Hepatocyte (in vitro differentiated cells): ENCODE data around the gene CYP3A7. TPM values are rescaled to one million over a fixed set of nuclear protein-coding genes. Genes with fewer than 3 reads are reported as not detected.
"Not testable (repeated sequence)": the region's sequence is repeated elsewhere in the genome, so short reads cannot be mapped to it uniquely, and the experiment has no call there.

Experiments
- DNase-seq: peaks from one replicate; pipeline ENCODE4 v3.0.0-alpha.2; 2016; ENCODE audit warnings: low spot score
- H2AFZ ChIP-seq: fragments of 200-600 bp; sonication (generic); 2 replicates; pipeline ENCODE4 v1.6.0; 2016; ENCODE audit warnings: antibody characterized with exemption, mild to moderate bottlenecking
- H3K27ac ChIP-seq: fragments of 200-600 bp; sonication (generic); 2 replicates; pipeline ENCODE4 v1.5.1; 2016; ENCODE audit warnings: mild to moderate bottlenecking
- H3K27me3 ChIP-seq: fragments of 200-600 bp; sonication (generic); 2 replicates; pipeline ENCODE4 v1.6.1; 2016
- H3K36me3 ChIP-seq: fragments of 200-600 bp; sonication (generic); replicated peaks from 2 replicates; pipeline ENCODE4 v1.5.1; 2016; ENCODE audit warnings: low read depth; ENCODE audit not compliant: insufficient read depth
- H3K4me1 ChIP-seq: fragments of 200-600 bp; sonication (generic); 2 replicates; pipeline ENCODE4 v1.5.1; 2016; ENCODE audit warnings: mild to moderate bottlenecking, moderate library complexity; ENCODE audit not compliant: insufficient read depth
- H3K4me2 ChIP-seq: fragments of 200-600 bp; sonication (generic); 2 replicates; pipeline ENCODE4 v1.6.0; 2016
- H3K4me3 ChIP-seq: fragments of 200-600 bp; sonication (generic); 2 replicates; pipeline ENCODE4 v1.5.1; 2016; ENCODE audit warnings: mild to moderate bottlenecking
- H3K79me2 ChIP-seq: fragments of 200-600 bp; sonication (generic); 2 replicates; pipeline ENCODE4 v1.6.0; 2017; ENCODE audit warnings: mild to moderate bottlenecking
- H3K9me2 ChIP-seq: fragments of 200-600 bp; sonication (generic); replicated peaks from 2 replicates; pipeline ENCODE4 v1.6.0; 2017; ENCODE audit warnings: mild to moderate bottlenecking; ENCODE audit not compliant: insufficient read depth
- H3K9me3 ChIP-seq: fragments of 200-600 bp; sonication (generic); 2 replicates; pipeline ENCODE4 v1.5.1; 2016; ENCODE audit warnings: low read depth, mild to moderate bottlenecking
- H4K20me1 ChIP-seq: fragments of 200-600 bp; sonication (generic); 2 replicates; pipeline ENCODE4 v1.6.0; 2016; ENCODE audit warnings: mild to moderate bottlenecking; ENCODE audit not compliant: insufficient read depth, poor library complexity, severe bottlenecking
- CTCF ChIP-seq: fragments of 200-600 bp; sonication (generic); IDR thresholded peaks from 2 replicates; pipeline ENCODE4 v1.5.1; 2016; ENCODE audit warnings: antibody characterized with exemption, mild to moderate bottlenecking; ENCODE audit not compliant: poor library complexity
- EZH2 ChIP-seq: fragments of 200-600 bp; sonication (generic); IDR thresholded peaks from 2 replicates; pipeline ENCODE4 v1.6.1; 2016; ENCODE audit warnings: antibody characterized with exemption, mild to moderate bottlenecking, borderline replicate concordance
- EZH2phosphoT487 ChIP-seq: fragments of 200-600 bp; sonication (generic); IDR thresholded peaks from one replicate; pipeline ENCODE4 v1.6.1; 2018; ENCODE audit warnings: antibody characterized with exemption, mild to moderate bottlenecking, low read depth, moderate library complexity; ENCODE audit not compliant: unreplicated experiment, severe bottlenecking
- WGBS: methylation state at CpG from one replicate; pipeline ENCODE4 v1.1.6; 2016; ENCODE audit warnings: low lambda C conversion rate; ENCODE audit errors: missing lambda C conversion rate; 5-methylcytosine and 5-hydroxymethylcytosine counted together
- polyA plus RNA-seq: library from polyadenylated mRNA; unstranded; fragments of >200 nt; fragmentation: Nextera tagmentation; extraction: Ambion mirVana; gene quantifications from 2 replicates; pipeline ENCODE4 v1.2.1, GENCODE V29; 2016
- total RNA-seq: library from RNA; depleted of rRNA; stranded (reverse); fragments of >200 nt; gene quantifications from 2 replicates; pipeline ENCODE4 v1.2.3, GENCODE V29; 2014

The CYP3A7 gene
- total and polyA plus RNA-seq, 2 experiments from 2014 or later, result 444 to 770 TPM

GRCh38 chr7:99739699-99740572 is 4.9 kb upstream of the CYP3A7 start:
- Histone ChIP-seq H3K4me2 (no peak overlapping the region), H3K9me2 (no peaks in the 10 kb centered on the region), H3K9me3 (no peaks in the 10 kb centered on the region), H3K36me3 (no peaks in the 10 kb centered on the region), H3K27ac (peak overlapping the region; percentile 61), H3K4me3 (no peak overlapping the region), H3K79me2 (no peaks in the 10 kb centered on the region), H2AFZ (no peak overlapping the region), H3K27me3 (no peaks in the 10 kb centered on the region), H3K4me1 (peaks cover 6% of the 10 kb centered on the region), H4K20me1 (no peaks in the 10 kb centered on the region)
- no peak for TF ChIP-seq CTCF
- no peak for TF ChIP-seq EZH2phosphoT487
- no peak for TF ChIP-seq EZH2
- WGBS, result 89% methylated on average over 2 of the region's 2 CpGs
- no peak for DNase-seq

- Histone ChIP-seq H3K4me1 (peaks cover 6% of the 10 kb centered on the region), H3K27ac (peak overlapping the region; percentile 4), H2AFZ (no peak overlapping the region), H3K27me3 (no peaks in the 10 kb centered on the region), H3K9me3 (no peaks in the 10 kb centered on the region), H3K4me2 (no peak overlapping the region), H3K4me3 (no peak overlapping the region), H4K20me1 (no peaks in the 10 kb centered on the region), H3K9me2 (no peaks in the 10 kb centered on the region), H3K36me3 (no peaks in the 10 kb centered on the region), H3K79me2 (no peaks in the 10 kb centered on the region)
- TF ChIP-seq EZH2, result no peak
- TF ChIP-seq EZH2phosphoT487, result no peak
- no peak for TF ChIP-seq CTCF
- WGBS, result 71% methylated on average over 1 of the region's 1 CpG
- no peak for DNase-seq
These were observed 2.7 kb upstream of the CYP3A7 start for GRCh38 chr7:99737726-99738125.

- H3K4me1 ChIP-seq, H3K4me2 ChIP-seq, H3K9me3 ChIP-seq, H3K36me3 ChIP-seq, H3K9me2 ChIP-seq, DNase-seq, H3K4me3 ChIP-seq, H3K27ac ChIP-seq, H4K20me1 ChIP-seq, H3K79me2 ChIP-seq, H2AFZ ChIP-seq, H3K27me3 ChIP-seq: not testable (repeated sequence)
- WGBS, result 92% methylated on average over 4 of the region's 4 CpGs
These were observed 1.7 kb upstream of the CYP3A7 start for GRCh38 chr7:99736667-99737066.

- no peaks in the 10 kb centered on the region for H3K79me2 ChIP-seq
- H3K9me3 ChIP-seq, result no peaks in the 10 kb centered on the region
- H3K9me2 ChIP-seq, result no peaks in the 10 kb centered on the region
- TF ChIP-seq EZH2phosphoT487 (no peak), CTCF (peak; percentile 15), EZH2 (no peak)
- no peaks in the 10 kb centered on the region for H4K20me1 ChIP-seq
- no peak overlapping the region for H3K4me3 ChIP-seq
- peak overlapping the region; percentile 37 for H3K27ac ChIP-seq
- H3K27me3 ChIP-seq, result no peaks in the 10 kb centered on the region
- peaks cover 29% of the 10 kb centered on the region for H3K4me1 ChIP-seq
- H3K36me3 ChIP-seq, result no peaks in the 10 kb centered on the region
- H3K4me2 ChIP-seq, result peak overlapping the region; percentile 42
- 95% methylated on average over 2 of the region's 2 CpGs for WGBS
- DNase-seq, result no peak
- H2AFZ ChIP-seq, result no peak overlapping the region
These were observed 1.5 kb downstream of the CYP3A7 start for GRCh38 chr7:99733448-99733847.
